Bronchus fibroblast of lung (primary cell): ENCODE data around the gene OR10H4. TPM values are rescaled to one million over a fixed set of nuclear protein-coding genes. Genes with fewer than 3 reads are reported as not detected.

Source experiments
- total RNA-seq: library from RNA; depleted of rRNA; stranded (reverse); fragments of >200 nt; gene quantifications from 2 replicates; pipeline ENCODE4 v1.2.3, GENCODE V29; 2015

OR10H4 gene, protein sequence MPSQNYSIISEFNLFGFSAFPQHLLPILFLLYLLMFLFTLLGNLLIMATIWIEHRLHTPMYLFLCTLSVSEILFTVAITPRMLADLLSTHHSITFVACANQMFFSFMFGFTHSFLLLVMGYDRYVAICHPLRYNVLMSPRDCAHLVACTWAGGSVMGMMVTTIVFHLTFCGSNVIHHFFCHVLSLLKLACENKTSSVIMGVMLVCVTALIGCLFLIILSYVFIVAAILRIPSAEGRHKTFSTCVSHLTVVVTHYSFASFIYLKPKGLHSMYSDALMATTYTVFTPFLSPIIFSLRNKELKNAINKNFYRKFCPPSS
- total RNA-seq = not detected in 2 replicates

DNA sequence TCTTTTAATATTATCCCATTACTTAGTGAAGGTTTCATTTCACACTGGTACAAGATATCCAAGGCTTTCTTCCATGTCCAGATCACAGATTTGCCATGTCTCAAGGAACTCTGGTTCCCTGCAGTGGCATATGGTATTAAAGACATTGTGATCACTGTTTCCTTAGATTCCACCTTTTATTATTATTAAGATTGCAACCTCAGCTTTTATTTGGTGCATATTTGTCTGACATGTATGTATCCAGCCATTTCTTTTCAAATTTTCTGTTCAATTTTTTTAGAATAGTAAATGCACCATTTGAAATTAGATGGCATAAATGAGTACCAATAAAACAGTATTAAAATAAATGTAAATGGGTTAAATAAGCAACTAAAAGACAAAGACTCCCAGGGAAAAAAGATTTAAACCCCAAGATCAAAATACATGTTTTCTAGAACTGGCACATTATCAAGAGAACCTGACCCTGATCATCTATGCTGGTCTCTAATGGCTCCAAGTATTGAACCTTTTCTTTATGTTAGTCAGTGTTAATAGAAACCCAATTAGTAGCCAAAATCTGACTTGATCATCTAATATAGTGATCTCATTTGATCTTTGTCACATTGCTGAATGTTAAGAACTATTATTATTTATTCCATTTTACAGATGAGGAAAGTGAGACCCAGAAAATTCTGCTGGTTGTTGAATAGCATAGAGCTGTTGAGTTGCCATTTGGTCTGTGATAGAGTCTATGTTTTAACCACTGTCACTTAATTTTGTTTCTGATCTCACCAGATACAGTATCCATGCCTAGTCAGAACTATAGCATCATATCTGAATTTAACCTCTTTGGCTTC is at the start of gene OR10H4:
OR10H4 (plus strand) TSS at position 786 of the 836 bp plus-strand sequence; CDS start at position 786, 0 bp downstream.

DNA sequence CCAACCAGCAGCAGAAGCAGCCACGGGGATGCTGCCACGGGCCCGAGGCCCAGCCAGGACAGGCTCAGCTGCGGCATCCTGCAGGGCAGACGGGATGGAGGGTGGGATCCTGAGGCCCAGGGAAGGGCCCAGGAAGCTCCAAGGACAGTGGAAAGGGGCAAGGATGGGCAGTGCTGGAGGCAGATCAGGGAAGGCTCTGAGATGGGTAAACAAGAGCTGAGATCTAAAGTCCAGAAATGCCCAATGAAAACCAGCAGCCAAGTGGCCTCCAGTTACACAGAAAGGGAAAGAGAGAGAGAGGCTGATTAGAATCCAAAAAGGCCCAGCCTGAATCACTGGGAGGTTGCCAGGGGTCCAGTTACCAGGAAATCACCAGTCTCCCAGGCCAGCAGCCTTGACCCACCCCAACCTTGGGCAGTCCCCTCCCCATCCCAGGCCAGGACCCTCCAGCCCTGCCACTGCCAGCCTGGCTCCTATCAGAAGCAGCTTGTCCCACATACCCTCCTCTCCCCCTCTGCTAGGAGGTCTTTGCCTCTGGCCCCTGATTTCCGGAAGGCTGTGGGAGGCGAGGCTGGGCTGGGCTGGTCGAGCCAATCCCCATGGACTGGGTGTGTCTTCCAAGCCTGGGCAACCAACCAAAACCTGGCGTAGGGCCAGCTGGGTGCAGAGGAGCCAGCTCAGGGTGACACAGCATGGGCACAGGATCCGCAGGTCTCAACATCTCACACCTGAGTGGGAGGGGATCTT is 14.3 kb upstream of the OR10H4 start, which contains the start of gene CYP4F11:
CYP4F11 (minus strand) TSS at position 198 of the 747 bp plus-strand sequence; CDS start at position 77, 121 bp downstream.

Other genes starting within 250 kb of the OR10H4 start
- not detected in 2 replicates for gene OR10H2, start 221.0 kb upstream of the OR10H4 start, total RNA-seq
- gene OR10H3, start 211.0 kb upstream of the OR10H4 start, total RNA-seq = not detected in 2 replicates
- not detected in 2 replicates for gene OR10H5, start 161.3 kb upstream of the OR10H4 start, total RNA-seq
- not detected in 2 replicates for gene OR10H1, start 133.3 kb upstream of the OR10H4 start, total RNA-seq
- gene CYP4F2, start 50.9 kb upstream of the OR10H4 start, total RNA-seq = not detected in 2 replicates
- gene CYP4F11, start 14.5 kb upstream of the OR10H4 start, total RNA-seq = not detected in 2 replicates
- 972 and 1,151 TPM in 2 replicates for gene TPM4, start 127.5 kb downstream of the OR10H4 start, total RNA-seq
- gene RAB8A, start 162.9 kb downstream of the OR10H4 start, total RNA-seq = 66.1 and 67.5 TPM in 2 replicates
- gene HSH2D, start 194.7 kb downstream of the OR10H4 start, total RNA-seq = not detected in 2 replicates
- gene CIB3, start 224.5 kb downstream of the OR10H4 start, total RNA-seq = not detected in 2 replicates
- 94.7 and 106 TPM in 2 replicates for gene FAM32A, start 236.4 kb downstream of the OR10H4 start, total RNA-seq
- gene AP1M1, start 248.9 kb downstream of the OR10H4 start, total RNA-seq = 202 and 204 TPM in 2 replicates